ENCODE measurements around the gene HOXD9.

HOXD9 gene

GRCh38 chr2:176091329-176092258, 30.9 kb upstream of the HOXD9 start:
- peaks cover 11% of the 10 kb centered on the region for H3K4me1 Mint-ChIP-seq (ENCODE audit: low read depth)
- peaks cover 10% of the 10 kb centered on the region for H3K36me3 Mint-ChIP-seq (ENCODE audit: low read depth)
- H3K9me3 Mint-ChIP-seq, result no peaks in the 10 kb centered on the region
- H3K27me3 Mint-ChIP-seq (ENCODE audit: low read depth), result peaks cover 92% of the 10 kb centered on the region
- no peak overlapping the region for H3K4me3 Mint-ChIP-seq
- H3K27ac Mint-ChIP-seq, result peak overlapping the region; percentile 73

GRCh38 chr2:176092270-176093144, 30.0 kb upstream of the HOXD9 start, which contains the start of gene HOXD13:
TSS of gene HOXD13 (plus strand) at chr2:176092721. CDS start at chr2:176092891, 170 bp downstream.
- Mint-ChIP-seq H3K4me1 (ENCODE audit: low read depth) (peaks cover 18% of the 10 kb centered on the region), H3K9me3 (no peaks in the 10 kb centered on the region), H3K36me3 (ENCODE audit: low read depth) (peaks cover 11% of the 10 kb centered on the region), H3K4me3 (no peak within 1 kb of the TSS), H3K27ac (peak within 1 kb of the TSS; percentile 73), H3K27me3 (ENCODE audit: low read depth) (peaks cover 92% of the 10 kb centered on the region)

- H3K27ac Mint-ChIP-seq, result peak overlapping the region; percentile 50
- H3K4me3 Mint-ChIP-seq, result no peak overlapping the region
- H3K9me3 Mint-ChIP-seq, result no peaks in the 10 kb centered on the region
- peaks cover 92% of the 10 kb centered on the region for H3K27me3 Mint-ChIP-seq (ENCODE audit: low read depth)
- peaks cover 20% of the 10 kb centered on the region for H3K4me1 Mint-ChIP-seq (ENCODE audit: low read depth)
- H3K36me3 Mint-ChIP-seq (ENCODE audit: low read depth), result peaks cover 11% of the 10 kb centered on the region
Observed at GRCh38 chr2:176093145-176093897, 29.2 kb upstream of the HOXD9 start.

DNA sequence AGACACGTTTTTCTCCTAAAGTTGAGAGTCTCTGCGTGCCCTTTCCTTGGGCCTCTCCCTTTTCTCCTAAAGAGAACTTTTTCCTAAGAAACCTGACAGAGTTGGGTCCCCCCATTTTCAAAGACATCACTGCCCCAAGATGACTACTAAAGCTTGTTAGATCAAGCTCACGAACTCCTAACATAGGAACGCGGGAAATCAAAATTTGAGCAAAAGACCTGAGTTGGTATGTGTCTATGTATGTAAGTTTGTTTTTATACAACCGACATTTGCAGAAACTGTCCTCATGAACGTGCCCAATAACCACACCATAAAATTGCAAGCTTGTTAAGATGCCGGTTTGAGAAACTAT, 28.6 kb upstream of the HOXD9 start:
- Mint-ChIP-seq H3K9me3 (no peaks in the 10 kb centered on the region), H3K4me1 (ENCODE audit: low read depth) (peaks cover 19% of the 10 kb centered on the region), H3K27me3 (ENCODE audit: low read depth) (peaks cover 90% of the 10 kb centered on the region), H3K4me3 (no peak overlapping the region), H3K27ac (peak overlapping the region; percentile 50), H3K36me3 (ENCODE audit: low read depth) (peaks cover 11% of the 10 kb centered on the region)

- Mint-ChIP-seq H3K36me3 (ENCODE audit: low read depth) (peaks cover 10% of the 10 kb centered on the region), H3K4me1 (ENCODE audit: low read depth) (peaks cover 19% of the 10 kb centered on the region), H3K4me3 (no peak overlapping the region), H3K27me3 (ENCODE audit: low read depth) (peaks cover 90% of the 10 kb centered on the region), H3K27ac (no peak overlapping the region), H3K9me3 (no peaks in the 10 kb centered on the region)
Observed at GRCh38 chr2:176094349-176094748, 28.2 kb upstream of the HOXD9 start.

DNA sequence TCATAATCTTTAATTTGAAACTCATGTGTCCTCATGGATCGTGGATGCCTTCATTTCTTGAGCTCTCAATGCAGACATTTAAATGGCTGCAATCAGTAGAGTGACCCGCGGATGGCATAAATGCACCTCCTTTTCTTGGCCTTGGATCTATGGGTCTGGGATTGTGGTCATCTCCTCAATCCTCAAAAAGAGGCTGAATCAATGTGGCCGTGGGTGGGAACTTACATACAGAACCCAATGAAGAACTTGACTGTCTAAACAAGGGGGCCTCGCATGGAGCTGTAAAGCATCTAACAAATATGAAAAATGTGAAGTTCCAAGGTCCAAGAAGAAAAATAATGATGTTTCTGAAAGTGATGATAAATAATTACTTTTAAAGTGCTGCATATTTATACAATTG, 27.1 kb upstream of the HOXD9 start:
- H3K36me3 Mint-ChIP-seq (ENCODE audit: low read depth), result peaks cover 9% of the 10 kb centered on the region
- H3K27ac Mint-ChIP-seq, result no peak overlapping the region
- no peaks in the 10 kb centered on the region for H3K9me3 Mint-ChIP-seq
- H3K27me3 Mint-ChIP-seq (ENCODE audit: low read depth), result peaks cover 88% of the 10 kb centered on the region
- H3K4me1 Mint-ChIP-seq (ENCODE audit: low read depth), result peaks cover 19% of the 10 kb centered on the region
- H3K4me3 Mint-ChIP-seq, result no peak overlapping the region

DNA sequence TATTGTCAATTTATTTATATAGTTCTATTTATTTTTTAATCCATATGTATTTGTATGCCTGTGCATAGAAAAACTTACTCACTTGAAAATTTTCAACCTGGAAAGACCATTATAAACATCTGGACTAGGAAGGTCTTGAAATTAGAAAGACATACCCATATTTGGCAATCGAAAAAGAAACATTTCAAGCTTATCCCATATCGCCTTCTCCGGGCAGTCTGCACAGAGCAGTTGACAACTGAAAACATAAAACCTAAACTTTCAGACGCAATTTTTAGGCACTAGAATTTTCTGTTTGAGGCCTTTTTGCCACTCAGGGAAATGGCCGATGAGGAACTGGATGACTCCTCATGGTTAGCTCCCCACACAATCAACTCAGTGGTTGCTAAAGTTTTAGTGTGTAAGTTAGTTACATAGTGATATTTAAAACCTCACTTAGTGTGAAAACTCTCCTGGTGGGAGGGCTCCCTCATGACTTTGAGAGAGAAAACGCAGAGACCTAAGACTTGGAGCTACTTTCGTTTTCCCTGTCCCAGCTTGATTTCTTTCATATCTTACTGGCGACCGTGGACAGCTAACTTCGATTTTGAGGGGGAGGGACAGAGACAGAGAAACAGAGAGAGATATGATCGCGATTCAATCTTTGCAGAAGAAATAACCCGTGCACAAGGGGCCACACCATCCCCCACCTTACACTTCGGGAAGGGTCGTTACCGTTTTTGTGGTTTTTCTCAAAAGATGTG, 26.1 kb upstream of the HOXD9 start:
- Mint-ChIP-seq H3K4me1 (ENCODE audit: low read depth) (peaks cover 19% of the 10 kb centered on the region), H3K9me3 (no peaks in the 10 kb centered on the region), H3K36me3 (ENCODE audit: low read depth) (peaks cover 9% of the 10 kb centered on the region), H3K4me3 (peak overlapping the region; percentile 80), H3K27me3 (ENCODE audit: low read depth) (peaks cover 87% of the 10 kb centered on the region), H3K27ac (peak overlapping the region; percentile 72)

GRCh38 chr2:176096986-176097819, 25.3 kb upstream of the HOXD9 start:
- Mint-ChIP-seq H3K9me3 (no peaks in the 10 kb centered on the region), H3K4me1 (ENCODE audit: low read depth) (peaks cover 17% of the 10 kb centered on the region), H3K4me3 (peak overlapping the region; percentile 80), H3K36me3 (ENCODE audit: low read depth) (peaks cover 7% of the 10 kb centered on the region), H3K27ac (no peak overlapping the region), H3K27me3 (ENCODE audit: low read depth) (peaks cover 87% of the 10 kb centered on the region)

GRCh38 chr2:176097820-176098365, 24.6 kb upstream of the HOXD9 start:
- H3K9me3 Mint-ChIP-seq, result no peaks in the 10 kb centered on the region
- peak overlapping the region; percentile 49 for H3K27ac Mint-ChIP-seq
- H3K4me1 Mint-ChIP-seq (ENCODE audit: low read depth), result peaks cover 17% of the 10 kb centered on the region
- peak overlapping the region; percentile 80 for H3K4me3 Mint-ChIP-seq
- peaks cover 7% of the 10 kb centered on the region for H3K36me3 Mint-ChIP-seq (ENCODE audit: low read depth)
- peaks cover 94% of the 10 kb centered on the region for H3K27me3 Mint-ChIP-seq (ENCODE audit: low read depth)

DNA sequence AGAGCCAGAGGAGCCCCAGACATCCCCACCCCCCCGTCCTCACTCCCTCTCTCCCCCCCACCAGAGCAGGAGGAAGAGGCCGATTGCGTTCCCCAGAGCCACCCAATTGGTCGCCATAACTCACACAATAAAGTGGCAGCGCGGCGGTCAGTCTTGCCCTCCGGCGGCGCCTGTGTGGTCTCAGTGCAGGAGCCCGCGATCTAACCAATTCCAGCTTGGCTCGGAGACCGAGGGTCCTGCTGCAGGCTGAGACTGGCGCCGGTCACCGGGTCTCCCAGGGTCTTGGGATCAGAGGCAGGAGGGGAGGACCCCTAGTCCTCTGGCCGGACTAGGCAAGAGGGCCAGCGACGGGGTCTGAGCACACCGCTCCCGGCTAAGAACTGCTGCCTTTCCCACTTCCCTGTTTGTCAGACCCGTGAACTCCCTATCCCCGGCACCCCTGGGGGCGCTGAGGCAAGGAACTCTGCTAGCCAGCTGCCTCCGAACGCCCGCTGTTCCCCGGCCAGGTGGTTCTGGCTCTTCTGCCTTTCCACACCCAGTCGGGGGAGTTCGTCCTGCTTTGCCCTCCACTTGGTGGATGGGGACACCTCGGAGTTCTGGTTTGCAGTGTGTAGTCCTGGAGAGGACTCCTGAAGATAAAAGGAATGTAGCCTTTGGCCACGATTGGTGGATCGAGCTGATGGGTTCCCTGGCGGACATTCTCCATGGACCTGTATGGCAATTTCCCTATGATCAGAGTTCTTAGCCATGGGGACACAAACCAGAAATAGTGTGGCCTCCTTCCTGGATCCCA, 24.0 kb upstream of the HOXD9 start:
- Mint-ChIP-seq H3K4me1 (ENCODE audit: low read depth) (peaks cover 17% of the 10 kb centered on the region), H3K27me3 (ENCODE audit: low read depth) (peaks cover 95% of the 10 kb centered on the region), H3K4me3 (no peak overlapping the region), H3K9me3 (no peaks in the 10 kb centered on the region), H3K36me3 (ENCODE audit: low read depth) (peaks cover 6% of the 10 kb centered on the region), H3K27ac (no peak overlapping the region)

- H3K4me1 Mint-ChIP-seq (ENCODE audit: low read depth), result peaks cover 14% of the 10 kb centered on the region
- no peaks in the 10 kb centered on the region for H3K9me3 Mint-ChIP-seq
- peaks cover 95% of the 10 kb centered on the region for H3K27me3 Mint-ChIP-seq (ENCODE audit: low read depth)
- H3K27ac Mint-ChIP-seq, result no peak overlapping the region
- H3K36me3 Mint-ChIP-seq (ENCODE audit: low read depth), result peaks cover 2% of the 10 kb centered on the region
- no peak overlapping the region for H3K4me3 Mint-ChIP-seq
Observed at GRCh38 chr2:176099159-176099727, 23.3 kb upstream of the HOXD9 start.

Data from T-helper 1 cell treated with Interleukin-12 subunit alpha and Interleukin-12 subunit beta and Interleukin-4 antibody, amounts not matched to agents 30 μg/mL and 1 μg/mL, for 36 hours (primary cell).